Measurements from ENCODE around the gene CIZ1.
A peak's percentile ranks its signal among the peaks of the same experiment; 100 is the strongest.

Gene CIZ1

GRCh38 chr9:128124451-128124850, 66.9 kb downstream of the CIZ1 start:
- DNase-seq: no peak

GRCh38 chr9:128123451-128124080, 67.8 kb downstream of the CIZ1 start:
- no peak for DNase-seq

GRCh38 chr9:128122809-128123175, 68.6 kb downstream of the CIZ1 start:
- DNase-seq: no peak

GRCh38 chr9:128121924-128122808, 69.2 kb downstream of the CIZ1 start:
- no peak for DNase-seq

- no peak for DNase-seq
Measured at GRCh38 chr9:128121466-128121810, 69.9 kb downstream of the CIZ1 start.

- DNase-seq: no peak
Measured at GRCh38 chr9:128120741-128121465, 70.5 kb downstream of the CIZ1 start.

GRCh38 chr9:128120061-128120740, 71.2 kb downstream of the CIZ1 start:
- DNase-seq: no peak

- no peak for DNase-seq
Measured at GRCh38 chr9:128118971-128119665, 72.3 kb downstream of the CIZ1 start.

- DNase-seq: no peak
Measured at GRCh38 chr9:128118472-128118857, 72.9 kb downstream of the CIZ1 start.

GRCh38 chr9:128117613-128118471, 73.5 kb downstream of the CIZ1 start:
- peak; percentile 81 for DNase-seq

- no peak for DNase-seq
Measured at GRCh38 chr9:128116104-128117083, 75.0 kb downstream of the CIZ1 start.
